Stimulated activated naive CD4-positive, alpha-beta T cell (primary cell): ENCODE measurements around the gene DNAJB12.
A peak's percentile ranks its signal among the peaks of the same experiment; 100 is the strongest.
"Not testable (repeated sequence)": the region's sequence is repeated elsewhere in the genome, so short reads cannot be mapped to it uniquely, and the experiment has no call there.

ENCODE experiments used
- DNase-seq, 6 experiments: peaks; one replicate each; lab custom pipeline; 2025; lab: John Stamatoyannopoulos, UW

DNAJB12 gene

DNA sequence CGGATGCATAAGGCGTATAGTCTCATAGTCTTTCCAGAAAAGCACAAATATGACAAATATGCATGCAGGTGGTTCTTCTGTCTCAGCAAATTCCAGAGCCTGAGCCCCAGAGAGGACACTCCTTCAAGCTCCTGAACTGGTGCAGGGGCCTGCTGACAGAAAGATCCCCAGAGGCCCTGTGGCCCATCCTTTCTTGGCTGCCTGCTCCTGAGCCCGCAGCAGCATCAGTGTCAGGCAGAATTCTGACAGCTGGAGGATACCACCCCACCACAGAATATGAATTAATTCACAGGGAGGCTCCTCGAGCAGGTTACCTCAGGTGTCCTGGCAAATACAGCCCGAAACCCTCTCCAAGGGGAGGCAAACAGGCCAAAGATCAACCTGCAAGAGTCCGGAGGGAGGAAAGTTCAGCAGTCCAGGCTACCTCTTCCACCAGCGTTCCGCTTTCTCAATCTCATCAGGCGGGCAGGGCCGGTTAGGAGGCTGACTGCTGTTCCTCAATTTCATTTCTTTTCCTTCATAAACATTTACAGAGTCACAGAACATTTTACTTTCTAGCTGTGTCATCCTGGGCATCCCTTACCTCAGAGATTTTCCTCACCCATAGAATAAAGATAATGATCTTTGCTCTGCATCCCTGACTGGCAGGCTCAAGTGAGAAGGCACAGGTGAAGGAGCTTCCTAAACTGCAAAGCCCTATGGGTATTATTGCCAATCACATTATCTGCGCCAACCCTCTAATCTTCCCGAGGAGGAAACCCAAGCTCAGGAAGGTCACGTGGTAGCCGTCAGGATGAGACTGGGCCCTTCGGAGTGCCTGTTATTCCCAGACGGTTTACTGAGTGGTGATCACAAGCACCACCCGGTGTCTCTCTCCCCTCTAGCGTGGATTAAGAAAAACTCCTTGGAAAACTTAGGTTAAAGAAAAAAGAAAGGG is 1.4 kb downstream of the DNAJB12 start:
- no peak for DNase-seq

DNA sequence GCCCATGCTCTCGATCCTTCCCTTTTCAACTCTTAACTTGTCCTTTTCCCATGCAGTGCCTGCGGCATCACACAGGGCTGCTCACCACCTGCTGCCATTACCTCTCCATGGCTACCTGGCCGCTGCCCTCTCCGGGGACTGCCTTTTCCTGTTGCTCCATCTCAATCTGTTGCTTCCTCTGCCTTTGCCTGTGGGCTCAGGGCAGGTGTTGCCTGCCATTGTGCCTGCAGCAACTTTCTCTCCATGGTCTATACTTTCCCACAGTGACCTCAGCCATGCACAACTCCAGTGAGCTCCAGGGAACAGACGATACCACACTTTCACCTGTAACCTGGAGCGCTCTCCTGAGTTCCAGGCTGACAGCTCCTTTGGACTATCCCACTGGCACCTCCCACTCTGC is 3.2 kb downstream of the DNAJB12 start:
- DNase-seq: no peak

DNA sequence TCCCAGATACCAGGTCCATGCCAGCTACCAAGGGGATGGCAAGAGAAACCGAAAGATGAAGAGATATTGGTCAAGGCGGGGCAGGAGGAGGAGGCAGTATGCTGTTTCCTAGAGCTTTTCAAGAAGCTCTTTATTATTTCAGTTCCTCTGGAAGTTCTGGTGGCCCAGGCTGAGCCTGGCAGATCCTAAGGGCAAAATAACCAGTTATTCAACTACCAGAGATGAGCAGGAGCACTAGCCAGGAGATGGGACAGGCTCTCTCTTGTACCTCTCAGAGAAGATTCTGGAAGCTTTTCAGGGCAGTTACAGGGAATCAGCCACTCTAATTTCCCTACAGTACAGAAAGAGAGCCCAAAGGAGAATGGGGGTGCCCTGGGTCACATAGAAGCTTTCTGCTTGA is 5.3 kb downstream of the DNAJB12 start:
- DNase-seq: no peak

DNA sequence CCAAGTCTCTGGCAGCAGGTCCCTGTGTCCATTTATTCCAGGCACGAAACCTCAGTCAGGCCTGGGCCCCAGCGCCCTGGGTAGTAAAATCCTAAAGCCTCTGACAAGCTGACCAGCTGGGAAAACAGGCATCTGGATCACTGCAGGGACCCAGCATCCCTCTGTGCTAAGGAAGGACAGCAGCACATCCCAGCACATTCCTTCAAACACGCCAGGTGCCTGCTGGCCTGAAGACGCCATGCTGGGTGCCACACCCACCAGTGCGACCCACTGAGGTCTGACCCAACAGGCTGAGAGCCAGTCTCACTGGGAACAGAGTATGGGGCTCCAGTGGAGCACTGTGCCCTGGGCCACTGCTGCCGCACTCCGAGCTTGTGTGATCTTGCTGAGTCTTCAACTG is 6.4 kb downstream of the DNAJB12 start:
- DNase-seq: no peak

DNA sequence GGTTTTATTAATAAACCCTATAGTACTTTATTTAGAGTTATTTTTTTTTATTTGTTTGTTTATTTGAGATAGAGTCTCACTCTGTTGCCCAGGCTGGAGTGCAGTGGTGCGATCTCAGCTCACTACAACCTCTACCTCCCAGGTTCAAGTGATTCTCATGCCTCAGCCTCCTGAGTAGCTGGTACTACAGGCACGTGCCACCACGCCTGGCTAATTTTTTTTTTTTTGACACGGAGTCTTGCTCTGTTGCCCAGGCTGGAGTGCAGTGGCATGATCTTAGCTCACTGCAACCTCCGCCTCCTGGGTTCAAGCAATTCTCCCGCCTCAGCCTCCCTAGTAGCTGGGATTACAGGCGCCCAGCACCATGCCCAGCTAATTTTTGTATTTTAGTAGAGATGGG is 8.6 kb downstream of the DNAJB12 start:
- DNase-seq: not testable (repeated sequence)

DNA sequence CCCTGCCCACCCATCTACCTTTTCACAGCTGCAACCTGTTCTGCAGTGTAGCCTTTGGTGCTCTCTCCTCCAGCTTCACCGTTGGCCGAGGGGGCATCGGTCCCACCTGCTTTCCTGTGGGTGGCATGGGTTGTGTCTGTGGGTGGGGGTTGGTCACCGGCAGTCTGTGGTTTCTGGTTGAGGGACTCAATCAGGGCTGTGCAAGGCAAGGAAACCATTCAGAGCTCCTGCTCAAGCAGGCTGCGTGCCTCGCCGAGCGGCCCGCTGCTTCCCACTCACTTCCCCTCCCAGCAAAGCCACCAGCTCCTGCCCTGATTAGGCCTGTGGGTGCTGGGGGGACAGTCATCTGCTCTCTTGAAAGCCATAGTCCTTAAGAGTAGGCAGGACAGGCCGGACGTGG is 9.8 kb downstream of the DNAJB12 start:
- DNase-seq: no peak

DNA sequence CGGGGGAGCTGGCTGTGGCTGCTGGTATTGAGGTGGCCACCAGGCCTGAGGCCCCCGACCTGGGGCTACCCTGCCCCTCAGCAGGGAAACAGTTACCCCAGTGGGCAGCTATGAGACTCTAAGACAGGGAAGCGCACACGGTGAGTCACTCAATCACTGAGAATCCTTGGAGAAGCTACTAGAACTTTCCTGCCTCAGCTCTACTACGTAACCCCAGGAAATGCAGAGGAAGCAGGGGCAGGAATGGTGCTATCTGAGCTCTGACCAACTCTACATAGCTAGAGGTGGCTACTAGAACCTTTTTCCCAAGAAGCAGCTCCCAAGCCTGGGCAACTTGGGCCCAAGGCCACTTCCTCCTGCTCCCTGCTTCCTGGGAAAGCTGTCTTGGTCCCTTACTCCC is 11.8 kb downstream of the DNAJB12 start:
- DNase-seq: no peak

DNA sequence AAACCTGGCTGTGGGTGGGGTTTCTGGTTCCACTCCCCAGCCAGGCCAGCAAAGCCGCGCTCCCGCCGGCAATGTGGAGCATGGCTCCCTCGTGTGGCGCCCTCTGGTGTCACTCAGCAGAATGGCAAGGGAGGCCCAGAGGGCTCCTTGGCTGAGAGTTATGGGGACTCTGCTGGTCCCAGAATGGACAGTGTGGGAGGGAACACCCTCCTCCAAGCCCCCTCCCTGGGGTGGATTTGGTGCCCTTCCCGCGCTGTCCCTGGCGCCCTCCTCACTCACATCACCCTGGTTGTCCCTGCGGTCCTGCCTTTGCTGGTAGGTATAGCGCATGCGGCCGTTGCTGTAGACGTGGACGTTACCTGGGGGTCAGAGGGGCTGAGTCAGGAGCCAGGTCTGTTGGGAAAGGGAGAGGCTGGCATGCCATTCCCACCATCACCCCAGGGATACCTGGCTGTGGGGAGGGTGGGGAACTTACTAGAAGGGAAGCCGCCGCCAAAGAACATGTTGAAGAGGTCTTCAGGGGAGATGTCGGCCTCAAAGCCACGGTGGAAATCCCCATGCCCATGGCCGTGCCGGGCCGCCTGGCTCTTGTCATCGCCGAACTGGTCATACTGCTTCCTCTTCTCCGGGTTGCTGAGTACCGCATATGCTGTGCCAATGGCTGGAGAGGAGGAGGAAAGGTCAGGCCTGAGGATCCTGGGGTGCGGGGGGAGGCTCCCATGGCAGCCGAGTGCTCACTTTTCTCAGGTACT is 14.0 kb downstream of the DNAJB12 start:
- peak; percentile 39 to 77 (median 70) for DNase-seq

DNA sequence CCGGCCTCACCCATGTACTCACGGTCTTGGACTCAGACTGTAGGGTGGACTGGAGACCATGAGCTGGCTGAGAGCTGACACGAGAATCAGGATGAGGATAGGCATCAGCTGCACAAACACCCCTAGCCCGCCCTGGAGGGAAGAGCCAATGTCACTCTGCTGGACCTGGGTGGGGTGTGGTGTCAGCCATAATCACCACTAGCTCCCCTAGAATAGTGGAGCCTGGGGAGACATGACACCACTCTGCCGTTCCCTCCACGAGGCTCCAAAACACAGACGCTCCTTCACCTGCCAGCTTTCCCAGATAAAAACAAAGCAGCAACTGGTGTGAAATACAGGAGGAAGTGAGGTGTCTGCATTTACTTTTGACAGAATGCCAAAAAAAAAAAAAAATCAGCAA is 16.5 kb downstream of the DNAJB12 start:
- no peak for DNase-seq

DNA sequence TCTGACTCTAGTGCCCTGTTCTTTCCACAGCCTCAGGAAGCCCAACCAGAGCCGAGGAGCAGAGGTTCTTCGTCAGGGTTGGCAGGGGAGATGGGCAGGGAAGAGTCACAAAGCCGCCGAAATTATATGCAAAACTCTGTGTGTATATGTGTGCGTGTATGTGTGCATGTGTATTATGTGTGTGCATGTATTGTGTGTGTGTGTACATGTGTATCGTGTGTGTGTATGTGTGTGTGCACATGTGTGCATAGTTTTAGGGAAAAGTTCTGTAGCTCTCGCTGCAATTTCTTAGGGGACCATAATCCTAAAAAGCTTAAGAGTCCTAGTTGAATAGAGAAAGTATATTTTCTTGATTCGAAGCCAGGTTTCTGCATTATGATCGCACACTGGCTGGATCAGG is 17.0 kb downstream of the DNAJB12 start:
- no peak for DNase-seq

DNA sequence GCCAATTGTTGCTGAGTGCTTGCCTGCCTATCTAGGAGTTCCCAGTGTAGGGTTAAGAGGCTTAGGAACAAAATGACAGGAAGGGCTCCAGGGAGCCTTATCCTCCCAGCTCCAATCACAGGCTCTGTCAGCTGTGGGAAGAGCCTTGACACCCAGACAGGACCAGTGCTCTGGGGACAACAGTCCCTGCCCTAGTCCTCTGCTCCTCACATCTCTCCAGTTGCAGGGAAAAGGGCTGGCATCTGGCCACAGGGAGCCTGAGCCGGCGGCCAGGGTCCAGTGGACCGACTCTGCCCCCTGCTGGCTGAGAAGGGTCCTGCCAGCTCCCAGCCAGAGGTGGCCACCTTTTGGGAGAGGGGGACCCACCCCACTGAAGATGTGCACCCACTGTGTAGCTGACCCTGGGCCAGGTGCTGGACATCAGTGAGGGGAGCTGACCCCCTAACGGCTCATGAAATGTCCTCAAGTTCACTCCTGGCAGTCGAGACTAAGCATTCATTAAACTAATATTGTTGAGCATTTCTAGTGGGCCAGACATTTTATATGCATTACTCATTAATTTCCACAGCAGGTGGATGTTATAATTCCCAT is 17.6 kb downstream of the DNAJB12 start:
- DNase-seq: peak in 5 of 6 experiments; percentile 50 to 66 (median 55)

DNA sequence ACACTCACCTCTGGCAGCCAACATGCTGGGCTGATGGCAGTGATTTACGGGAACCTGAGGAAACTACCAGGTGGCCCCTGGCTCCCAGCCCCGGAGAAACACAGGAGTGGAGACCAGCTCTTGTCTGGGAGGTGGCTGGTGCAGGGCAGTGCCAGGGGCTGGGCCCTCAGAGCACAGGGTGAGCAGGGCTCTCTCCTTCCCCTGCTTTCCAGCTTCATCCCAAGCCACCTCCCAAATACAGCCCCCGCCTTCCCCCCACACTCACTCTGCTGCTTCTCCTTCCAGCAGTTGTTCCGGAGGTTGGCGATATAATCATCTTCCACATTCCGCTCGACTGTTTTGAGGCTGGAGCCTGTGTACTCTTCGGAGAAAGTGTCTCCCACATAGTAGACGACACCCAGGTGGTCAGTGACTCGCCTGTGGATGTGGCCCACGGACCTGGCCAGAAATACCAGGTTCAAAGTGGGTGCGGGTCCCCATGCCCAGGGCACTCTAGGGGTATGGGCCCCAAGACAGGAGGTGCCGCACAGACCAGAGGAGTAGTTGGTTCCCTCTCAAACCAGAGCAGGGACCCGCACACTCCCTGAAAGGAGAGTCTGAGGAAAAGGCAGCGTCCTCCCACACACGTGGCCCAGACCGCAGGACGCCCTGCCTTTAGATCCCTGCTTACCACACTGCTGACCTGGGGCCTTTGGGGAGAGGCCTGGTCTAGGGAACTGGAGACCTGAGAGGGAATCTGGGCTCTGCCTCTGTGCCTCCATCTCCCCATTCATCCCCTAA is 18.3 kb downstream of the DNAJB12 start:
- DNase-seq: no peak

DNA sequence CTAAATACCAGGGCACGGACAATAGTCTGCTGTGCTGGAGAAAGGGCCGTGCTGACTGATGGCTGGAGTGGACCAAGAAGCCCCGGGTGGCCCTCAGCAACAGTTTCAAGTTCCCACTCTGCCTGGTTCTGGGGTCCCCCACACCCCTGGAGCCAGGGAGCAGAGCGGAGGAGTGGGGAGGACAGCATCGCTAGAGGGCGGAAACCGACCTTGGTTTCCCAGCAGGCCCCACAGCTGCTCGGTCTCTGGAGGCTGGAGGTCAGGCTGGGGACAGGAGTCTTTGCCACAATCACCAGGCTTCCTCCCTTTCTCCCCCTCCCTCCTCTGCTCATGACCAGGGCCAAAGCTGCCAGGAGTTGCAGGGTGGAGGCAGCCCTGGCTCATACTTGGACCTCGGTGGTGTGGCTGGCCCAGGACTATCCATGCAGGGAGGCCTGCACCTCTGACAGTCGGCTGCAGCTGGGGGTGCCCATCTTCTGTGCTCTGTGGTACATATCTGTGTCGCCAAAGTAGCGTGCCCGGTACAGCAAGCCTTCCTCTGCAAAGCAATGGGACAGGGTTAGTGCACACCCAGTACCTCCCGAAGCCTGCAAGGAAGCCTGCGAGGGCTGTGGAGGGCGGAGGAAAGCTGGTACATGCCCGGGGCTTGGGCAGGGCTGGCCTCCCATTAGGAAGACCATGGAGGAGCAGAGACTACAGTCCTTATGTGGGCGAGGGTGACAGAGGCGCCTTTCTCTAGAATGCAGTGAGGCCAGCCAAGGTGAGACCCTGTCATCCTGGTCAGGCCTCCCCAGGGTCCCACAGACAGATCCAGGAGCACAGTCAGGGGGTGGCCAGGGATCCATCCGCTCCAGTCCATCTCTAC is 19.1 kb downstream of the DNAJB12 start:
- peak in 3 of 6 experiments; percentile 40 to 61 (median 60) for DNase-seq

DNA sequence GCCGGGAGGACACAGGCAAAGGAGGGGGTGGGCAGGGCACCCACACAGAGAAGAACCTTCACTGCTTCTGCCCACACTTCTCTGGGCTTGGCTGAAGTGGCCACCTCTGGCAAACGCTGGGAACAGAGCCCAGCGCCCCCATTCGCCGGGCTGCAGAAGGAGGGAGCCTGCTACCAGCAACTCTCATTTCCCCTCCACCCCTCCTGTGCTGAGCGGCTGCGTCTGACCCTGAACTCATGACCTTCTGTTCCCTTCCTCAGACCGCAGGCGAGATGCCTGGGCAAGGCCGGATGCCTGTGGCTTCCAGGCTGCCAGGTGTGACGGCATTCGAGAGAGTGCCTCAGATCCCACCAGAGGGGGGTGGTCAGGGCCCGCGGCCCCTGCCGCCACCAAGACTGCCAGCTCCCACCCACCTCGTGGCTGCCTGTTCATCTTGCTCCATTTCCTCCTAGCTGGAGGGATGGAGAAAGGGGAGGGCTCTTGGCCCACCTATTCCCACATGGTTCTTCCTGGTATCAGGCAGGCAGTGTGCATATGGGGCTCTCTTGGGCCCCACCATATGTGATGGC is 19.8 kb downstream of the DNAJB12 start:
- peak; percentile 64 to 91 (median 78) for DNase-seq

DNA sequence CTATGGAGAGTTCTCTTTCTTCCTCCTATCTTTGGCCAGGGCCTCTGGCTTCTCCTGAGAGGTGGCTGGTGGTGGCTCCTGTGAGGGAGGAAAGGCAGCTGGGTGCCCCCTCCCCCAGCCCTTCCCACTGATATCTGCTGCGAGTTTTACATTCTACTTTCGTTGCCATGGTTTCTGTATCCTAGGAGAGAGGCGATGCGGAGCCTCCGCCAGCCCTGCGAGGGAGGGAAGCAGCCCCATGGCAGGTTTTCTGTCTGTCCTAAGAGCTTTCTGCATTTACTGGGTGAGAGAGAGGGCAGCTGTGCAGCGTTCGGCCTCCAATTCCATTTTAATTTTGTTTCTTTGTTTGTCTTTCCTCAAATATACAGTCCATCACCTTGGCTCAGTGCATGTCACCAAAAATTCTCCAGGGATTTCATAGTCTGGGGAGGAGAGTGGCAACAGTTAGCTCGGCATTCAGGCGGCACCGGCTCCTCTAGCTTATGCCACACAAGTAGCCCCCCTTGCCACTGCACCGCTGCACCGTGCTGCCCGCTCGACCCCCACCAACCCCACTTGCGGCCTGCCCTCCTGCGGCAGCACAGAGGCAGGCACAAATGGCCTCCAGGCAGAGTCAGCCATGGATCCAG is 20.4 kb downstream of the DNAJB12 start:
- peak in 3 of 6 experiments; percentile 16 to 30 (median 25) for DNase-seq

DNA sequence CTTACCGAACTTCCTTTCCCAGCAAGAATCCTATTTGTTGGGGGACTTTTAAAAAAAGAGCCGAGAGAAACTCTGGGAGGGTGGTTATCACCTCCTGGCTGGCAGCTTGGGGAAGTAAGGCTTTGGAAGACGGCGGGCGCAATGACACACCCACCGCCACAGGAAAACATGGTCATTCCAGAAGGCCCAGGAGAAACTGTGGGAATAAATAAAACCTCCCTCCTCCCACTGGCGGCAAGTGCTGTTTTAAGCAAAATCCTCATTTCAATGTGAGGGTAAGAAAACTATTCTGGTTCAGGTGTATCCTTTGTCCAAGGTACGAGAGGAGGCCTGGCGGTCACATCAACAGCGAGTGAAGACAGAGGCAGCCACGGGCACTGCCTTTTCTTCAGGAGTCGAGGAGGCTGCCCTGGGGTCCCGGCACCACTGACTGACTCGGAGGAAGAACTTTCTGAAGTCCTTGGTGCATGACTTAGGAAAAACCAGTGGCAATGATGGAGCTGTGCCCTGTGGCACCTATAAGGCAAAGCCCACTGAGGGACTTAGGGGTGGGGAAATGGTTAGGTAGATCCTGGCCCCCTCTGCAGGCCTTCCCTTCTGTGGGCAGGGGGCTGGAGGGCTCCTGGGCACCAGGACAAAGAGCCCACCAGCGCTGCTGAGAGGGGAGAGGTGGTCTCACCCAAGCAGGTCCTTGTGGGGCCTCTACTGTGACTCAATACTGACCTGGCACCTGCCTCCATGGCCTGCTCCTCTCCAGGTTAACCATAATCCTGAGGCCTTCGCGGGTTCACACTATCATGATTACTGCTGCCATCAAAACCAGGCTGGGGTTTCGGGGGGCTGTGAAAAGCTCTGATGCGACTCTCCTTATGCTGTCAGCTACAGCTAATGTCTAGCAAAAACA is 21.4 kb downstream of the DNAJB12 start:
- DNase-seq: no peak

DNA sequence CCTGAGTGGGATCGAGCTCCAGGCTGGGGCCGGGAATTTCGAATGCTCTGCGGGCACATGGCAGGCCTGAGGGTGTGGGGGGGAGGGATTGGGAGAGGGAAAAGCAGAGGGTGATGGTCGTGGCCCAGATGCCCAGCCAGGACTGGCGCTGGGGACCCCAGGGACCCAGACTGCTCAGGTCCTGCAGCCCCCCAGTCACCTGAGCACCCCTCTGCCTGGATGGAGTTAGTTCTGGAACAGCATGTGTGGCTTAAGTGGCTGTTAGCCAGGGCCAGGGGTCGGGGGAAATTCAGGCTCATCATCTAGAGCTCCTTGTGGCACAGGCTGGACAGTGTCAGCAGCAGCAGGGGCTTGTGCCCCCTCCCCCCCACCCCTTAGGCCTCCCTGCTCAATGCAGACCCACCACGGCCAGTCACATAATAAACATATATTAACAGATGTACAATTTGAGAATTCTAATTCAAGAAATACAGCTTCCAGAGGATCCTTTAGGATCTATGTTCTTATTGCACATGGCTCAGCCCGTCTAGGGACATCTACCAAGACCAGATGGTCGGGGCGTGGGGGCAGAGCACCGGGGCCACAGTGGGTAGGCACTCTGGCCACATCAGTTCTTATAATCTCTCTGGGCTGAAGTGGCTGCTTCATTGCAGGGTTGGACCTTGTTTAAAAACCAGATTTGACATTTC is 22.2 kb downstream of the DNAJB12 start:
- no peak for DNase-seq
